Chondrocyte (in vitro differentiated cells): Measurements from ENCODE around the gene GRK6. TPM values are rescaled to one million over a fixed set of nuclear protein-coding genes. Genes with fewer than 3 reads are reported as not detected.

Experiments used
- DNase-seq: peaks from one replicate; pipeline ENCODE4 v3.0.0; 2021; ENCODE audit warnings: mixed read lengths, low spot score
- H3K27ac Mint-ChIP-seq: one replicate; pipeline ENCODE4 v1.8.0; 2021; ENCODE audit warnings: mild to moderate bottlenecking, moderate library complexity, mixed read lengths; ENCODE audit not compliant: unreplicated experiment
- H3K27me3 Mint-ChIP-seq: 2 replicates; pipeline ENCODE4 v1.8.0; 2021; ENCODE audit warnings: low read depth, mixed read lengths
- H3K36me3 Mint-ChIP-seq: 2 replicates; pipeline ENCODE4 v1.8.0; 2021; ENCODE audit warnings: low read depth, mixed read lengths
- H3K4me1 Mint-ChIP-seq: 2 replicates; pipeline ENCODE4 v1.8.0; 2021; ENCODE audit warnings: low read depth, mild to moderate bottlenecking, mixed read lengths
- H3K4me3 Mint-ChIP-seq: one replicate; pipeline ENCODE4 v1.8.0; 2021; ENCODE audit warnings: mild to moderate bottlenecking, moderate library complexity, mixed read lengths; ENCODE audit not compliant: unreplicated experiment
- H3K9me3 Mint-ChIP-seq: 2 replicates; pipeline ENCODE4 v1.8.0; 2021; ENCODE audit warnings: low read depth, mixed read lengths
- long read RNA-seq: library from polyadenylated mRNA; stranded (forward); transcript quantifications from one replicate; pipeline ENCODE4 v2.0.0, GENCODE V29; 2021
- total RNA-seq: library from RNA; stranded (reverse); gene quantifications from 3 replicates; pipeline ENCODE4 v1.2.1, GENCODE V29; 2021
- TF ChIP-seq, protein P1 (sequence below): fragments of 200-600 bp; sonication (generic); IDR thresholded peaks from 2 replicates; pipeline ENCODE4 v1.5.0; 2021; ENCODE audit warnings: antibody characterized with exemption, mild to moderate bottlenecking, moderate library complexity

The GRK6 gene
- 19.9 to 26.3 TPM (median 23.8 TPM) in 3 replicates for total RNA-seq
- long read RNA-seq, transcript GRK6-211 (16 exons, 2,571 nt) = minor isoform, 15 of 99 reads
- long read RNA-seq, transcript GRK6-201 (16 exons, 2,939 nt) = major isoform, 64 of 99 reads
- long read RNA-seq, partial matches to known transcripts = 4 of 99 reads
- long read RNA-seq, other reads (novel, unspliced or antisense) = 14 of 99 reads

DNA sequence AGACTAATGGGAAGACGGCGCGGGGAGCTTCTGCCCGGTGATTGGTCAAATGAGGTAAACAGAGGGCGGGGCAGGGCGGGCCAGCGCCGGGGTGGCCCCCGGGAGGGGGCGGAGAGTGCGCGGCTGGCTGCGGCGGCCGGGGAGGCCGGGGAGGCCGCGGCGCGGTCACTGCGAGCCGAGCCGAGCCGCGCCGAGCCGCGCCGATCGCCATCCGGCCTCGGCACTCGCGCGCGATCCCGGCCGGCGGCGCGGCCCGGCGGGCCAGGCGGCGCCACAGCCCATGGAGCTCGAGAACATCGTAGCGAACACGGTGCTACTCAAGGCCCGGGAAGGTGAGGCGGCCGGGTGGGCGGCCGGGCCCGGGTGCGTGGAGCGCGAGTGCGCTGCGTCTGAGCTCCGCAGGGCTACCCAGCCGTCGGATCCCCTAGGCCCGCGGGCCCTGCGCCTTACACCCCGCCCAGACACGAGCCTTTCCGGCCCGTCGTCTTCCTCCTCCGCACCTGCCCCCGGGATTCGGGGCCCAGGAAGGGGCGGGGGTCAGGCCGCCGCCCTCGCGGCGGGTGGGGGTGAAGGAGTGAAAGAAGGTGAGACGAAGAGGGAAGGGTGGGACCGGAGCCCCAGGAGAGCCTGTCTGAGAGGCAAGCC lies at the start of gene GRK6:
Gene GRK6 (plus strand): TSS at position 111 of the 645 bp plus-strand sequence. CDS start 170 bp downstream, at position 281.
- H3K36me3 Mint-ChIP-seq = peaks cover 3% of the 10 kb centered on the region
- no peaks in the 10 kb centered on the region for H3K27me3 Mint-ChIP-seq
- H3K9me3 Mint-ChIP-seq = no peaks in the 10 kb centered on the region
- TF ChIP-seq, protein P1, sequence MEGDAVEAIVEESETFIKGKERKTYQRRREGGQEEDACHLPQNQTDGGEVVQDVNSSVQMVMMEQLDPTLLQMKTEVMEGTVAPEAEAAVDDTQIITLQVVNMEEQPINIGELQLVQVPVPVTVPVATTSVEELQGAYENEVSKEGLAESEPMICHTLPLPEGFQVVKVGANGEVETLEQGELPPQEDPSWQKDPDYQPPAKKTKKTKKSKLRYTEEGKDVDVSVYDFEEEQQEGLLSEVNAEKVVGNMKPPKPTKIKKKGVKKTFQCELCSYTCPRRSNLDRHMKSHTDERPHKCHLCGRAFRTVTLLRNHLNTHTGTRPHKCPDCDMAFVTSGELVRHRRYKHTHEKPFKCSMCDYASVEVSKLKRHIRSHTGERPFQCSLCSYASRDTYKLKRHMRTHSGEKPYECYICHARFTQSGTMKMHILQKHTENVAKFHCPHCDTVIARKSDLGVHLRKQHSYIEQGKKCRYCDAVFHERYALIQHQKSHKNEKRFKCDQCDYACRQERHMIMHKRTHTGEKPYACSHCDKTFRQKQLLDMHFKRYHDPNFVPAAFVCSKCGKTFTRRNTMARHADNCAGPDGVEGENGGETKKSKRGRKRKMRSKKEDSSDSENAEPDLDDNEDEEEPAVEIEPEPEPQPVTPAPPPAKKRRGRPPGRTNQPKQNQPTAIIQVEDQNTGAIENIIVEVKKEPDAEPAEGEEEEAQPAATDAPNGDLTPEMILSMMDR = no peak
- peak; percentile 70 for DNase-seq
- peaks cover 21% of the 10 kb centered on the region for H3K4me1 Mint-ChIP-seq
- peak within 1 kb of the TSS; percentile 96 for H3K27ac Mint-ChIP-seq
- peak within 1 kb of the TSS; percentile 86 for H3K4me3 Mint-ChIP-seq

DNA sequence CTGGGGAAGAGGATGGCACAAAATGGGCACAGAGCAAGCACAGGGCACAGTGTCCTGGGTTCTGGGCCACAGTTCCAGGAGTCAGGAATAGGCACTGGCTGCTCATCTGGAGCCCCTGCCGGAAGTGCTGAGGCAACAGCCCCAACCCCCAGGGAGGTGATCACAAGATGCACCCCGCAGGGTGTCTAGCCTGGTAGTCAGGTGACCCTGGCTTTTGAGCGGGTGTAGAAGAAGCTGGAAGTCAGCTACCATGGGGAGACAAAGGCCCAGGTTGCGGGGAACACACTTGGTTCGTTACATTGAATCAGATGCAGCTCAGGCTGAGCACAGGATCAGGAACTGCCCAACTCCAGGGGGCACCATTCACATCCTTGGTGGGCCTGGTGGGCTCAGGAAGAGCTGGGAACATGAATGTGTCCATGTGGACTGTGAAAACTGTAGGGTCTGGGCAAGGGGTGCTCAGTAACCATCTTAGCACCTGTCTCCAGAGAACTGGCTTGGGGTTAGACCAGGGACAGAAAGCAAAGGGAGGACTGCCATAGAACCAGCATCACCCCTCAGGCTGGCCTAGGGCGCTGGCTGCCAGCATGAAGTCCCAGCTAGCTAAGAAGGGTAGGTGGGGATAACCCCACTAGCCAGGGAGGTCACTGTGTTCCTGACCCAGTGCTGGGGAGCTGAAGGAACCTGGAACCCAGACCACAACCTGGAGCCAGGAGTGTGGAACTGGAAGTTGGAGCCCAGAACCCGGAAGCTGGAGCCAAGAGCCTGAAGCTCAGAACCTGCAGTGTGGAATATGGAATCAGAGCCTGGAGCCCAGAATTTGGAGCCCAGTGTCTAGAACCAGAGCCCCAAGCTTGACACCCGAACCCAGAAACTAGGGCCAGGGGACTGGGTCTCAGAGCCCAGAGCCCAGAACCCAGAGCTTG lies 48.4 kb upstream of the GRK6 start:
- Mint-ChIP-seq H3K36me3 (no peaks in the 10 kb centered on the region), H3K4me3 (no peak overlapping the region), H3K4me1 (peaks cover 14% of the 10 kb centered on the region), H3K27ac (no peak overlapping the region), H3K27me3 (peaks cover 2% of the 10 kb centered on the region), H3K9me3 (no peaks in the 10 kb centered on the region)
- DNase-seq = no peak
- TF ChIP-seq, protein P1 = no peak

DNA sequence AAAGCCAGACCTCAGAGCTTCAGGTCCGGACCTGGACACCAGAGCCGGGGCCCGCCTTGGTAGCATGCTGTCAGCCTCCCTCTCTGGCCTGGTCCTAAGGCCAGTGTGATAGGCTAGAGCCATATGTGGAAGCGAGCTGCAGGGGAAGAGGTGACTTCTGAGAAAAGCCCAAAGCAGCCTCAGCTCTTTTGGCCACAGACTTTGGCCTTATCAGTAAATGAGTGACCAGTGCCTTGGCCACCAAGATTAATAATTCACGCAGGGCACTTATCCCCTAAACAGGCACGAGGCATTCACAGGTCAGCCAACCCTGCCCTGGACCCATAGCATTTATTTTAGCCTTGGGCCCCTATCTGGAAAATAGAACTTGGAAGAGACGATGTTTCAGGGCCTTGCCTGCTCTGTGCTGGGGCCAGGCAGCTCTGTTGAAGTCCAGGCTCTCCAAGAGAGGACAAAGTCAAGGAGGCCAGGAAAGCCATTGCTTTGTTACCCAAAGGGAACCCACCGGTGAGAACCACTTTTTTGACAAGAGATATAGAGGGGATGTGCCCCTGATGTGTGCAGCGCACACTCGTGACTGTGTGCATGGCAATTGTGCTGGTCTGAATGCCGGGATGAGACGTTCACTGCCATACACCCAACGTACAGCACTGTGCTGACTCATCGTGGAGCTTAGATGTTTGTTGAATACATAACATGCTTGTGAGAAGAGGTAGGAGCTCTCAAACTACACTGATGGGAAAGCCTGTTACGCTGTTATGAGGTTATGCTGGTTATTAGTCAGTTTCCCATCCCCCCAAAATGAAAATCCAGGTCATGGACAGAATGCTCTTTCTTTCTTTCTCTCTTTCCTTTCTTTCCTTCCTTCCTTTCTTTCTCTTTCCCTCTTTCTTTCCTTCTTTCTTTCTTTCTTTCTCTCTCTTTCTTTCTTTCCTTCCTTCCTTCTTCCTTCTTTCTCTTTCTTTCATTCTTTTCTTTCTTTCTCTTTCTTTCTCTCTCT lies 47.3 kb upstream of the GRK6 start:
- Mint-ChIP-seq H3K27ac (peak overlapping the region; percentile 49), H3K4me1 (peaks cover 14% of the 10 kb centered on the region), H3K36me3 (no peaks in the 10 kb centered on the region), H3K4me3 (no peak overlapping the region), H3K9me3 (no peaks in the 10 kb centered on the region), H3K27me3 (peaks cover 8% of the 10 kb centered on the region)
- TF ChIP-seq, protein P1 = no peak
- no peak for DNase-seq

- no peak overlapping the region for H3K4me3 Mint-ChIP-seq
- TF ChIP-seq, protein P1 = no peak
- H3K9me3 Mint-ChIP-seq = no peaks in the 10 kb centered on the region
- H3K27ac Mint-ChIP-seq = no peak overlapping the region
- no peaks in the 10 kb centered on the region for H3K36me3 Mint-ChIP-seq
- no peak for DNase-seq
- peaks cover 8% of the 10 kb centered on the region for H3K27me3 Mint-ChIP-seq
- peaks cover 14% of the 10 kb centered on the region for H3K4me1 Mint-ChIP-seq
Observed at GRCh38 chr5:177380805-177381126, 45.7 kb upstream of the GRK6 start.
